Right atrium auricular region (tissue), 2 donors: ENCODE measurements around the gene CFAP92. TPM values are rescaled to one million over a fixed set of nuclear protein-coding genes. Genes with fewer than 3 reads are reported as not detected.

Source experiments
- DNase-seq: peaks from one replicate; pipeline ENCODE4 v3.0.0-alpha.2; 2019; ENCODE audit warnings: low spot score
- H3K27ac ChIP-seq, 2 donors: fragments of 200-600 bp; sonication (generic); 1 replicate in 1 of 2; 2 replicates in 1 of 2; pipeline ENCODE4 v1.5.1; 2016 to 2019
- H3K27me3 ChIP-seq, 2 donors: fragments of 200-600 bp; sonication (generic); one replicate each; pipeline versions ENCODE4 v1.5.1 to v1.6.0; 2017 to 2019
- H3K36me3 ChIP-seq: fragments of 200-600 bp; sonication (generic); one replicate; pipeline ENCODE4 v1.5.1; 2016
- H3K4me1 ChIP-seq, 2 donors: fragments of 200-600 bp; sonication (generic); one replicate each; pipeline versions ENCODE4 v1.5.1 to v1.6.0; 2017 to 2019
- H3K4me3 ChIP-seq, 2 donors: fragments of 200-600 bp; sonication (generic); 1 replicate in 1 of 2; 2 replicates in 1 of 2; pipeline ENCODE4 v1.5.1; 2017 to 2019; ENCODE audit warnings: mild to moderate bottlenecking in 1 of 2, moderate library complexity in 1 of 2
- H3K9me3 ChIP-seq, 2 donors: fragments of 200-600 bp; sonication (generic); one replicate each; pipeline ENCODE4 v1.5.1; 2019
- total RNA-seq, 2 donors: library from RNA; depleted of rRNA; stranded (reverse); fragments of >200 nt; gene quantifications; one replicate each; pipeline ENCODE4 v1.1.0, GENCODE V29; 2016
- TF ChIP-seq, protein P1 (sequence below), 2 donors: fragments of 200-600 bp; sonication (generic); IDR thresholded peaks; one replicate each; pipeline ENCODE4 v1.5.1; 2019; ENCODE audit warnings: antibody characterized with exemption in 2 of 2

CFAP92 gene
- total RNA-seq, 2 donors from 2014 or later, result not detected

DNA sequence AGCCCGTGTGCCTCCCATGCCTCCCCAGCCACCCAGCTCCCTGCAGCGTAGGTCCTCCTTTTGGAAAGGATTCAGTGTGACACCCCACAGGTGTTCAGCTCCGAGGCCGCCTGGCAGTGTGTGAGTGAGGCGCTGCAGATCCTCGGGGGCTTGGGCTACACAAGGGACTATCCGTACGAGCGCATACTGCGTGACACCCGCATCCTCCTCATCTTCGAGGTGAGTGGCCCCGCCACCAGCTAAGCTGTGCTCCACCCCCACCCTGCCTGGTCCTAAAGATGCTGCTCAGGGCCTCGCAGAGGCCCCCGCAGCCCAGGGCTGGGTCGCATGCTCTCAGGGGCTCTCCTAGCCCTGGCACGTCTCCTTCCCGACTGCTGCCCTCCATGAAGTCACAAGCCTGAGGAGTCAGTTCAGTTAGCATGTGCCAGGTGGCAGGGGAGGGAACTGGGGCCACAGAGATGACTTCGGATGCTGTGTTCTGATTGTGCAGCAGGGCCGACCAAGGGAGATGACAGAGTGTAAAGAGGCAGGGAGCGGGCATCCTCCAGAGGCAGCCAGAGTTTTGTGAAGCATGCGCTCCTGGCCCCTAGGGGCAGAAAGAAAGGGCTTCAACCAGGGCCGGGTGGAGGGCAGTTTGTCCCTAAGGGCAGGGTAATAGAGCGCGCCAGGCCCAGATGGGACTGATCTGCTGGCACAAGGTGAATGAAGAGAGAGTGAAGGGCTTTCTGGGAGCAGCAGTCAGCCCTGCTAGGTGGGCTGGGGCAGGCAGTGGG lies 87.7 kb downstream of the CFAP92 start:
- peaks cover 0 to 5% of the 10 kb centered on the region in 2 donors for H3K4me1 ChIP-seq
- H3K4me3 ChIP-seq, result no peak overlapping the region

DNA sequence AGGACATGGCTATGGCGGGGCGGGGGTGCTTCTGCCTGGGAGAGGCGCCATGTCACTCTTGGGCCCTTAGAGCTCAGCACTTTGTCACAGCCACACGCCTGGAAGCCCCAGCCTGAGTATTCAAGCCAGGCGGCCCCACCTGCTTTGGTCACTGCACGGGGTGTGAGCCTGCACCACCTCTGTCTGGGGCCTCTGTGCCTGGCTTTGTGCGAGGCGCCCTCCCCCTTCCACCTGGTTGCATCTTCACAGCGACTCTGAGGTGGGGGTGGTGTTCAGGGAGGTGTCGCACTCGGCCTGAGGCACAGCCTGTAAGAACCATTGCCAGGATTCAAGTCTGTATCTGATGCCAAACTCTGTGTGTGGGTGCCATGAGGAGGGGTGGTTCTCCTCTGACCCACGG lies 90.4 kb downstream of the CFAP92 start:
- Histone ChIP-seq H3K27me3 (no peaks in the 10 kb centered on the region), H3K4me1 (no peaks in the 10 kb centered on the region), H3K27ac (no peak overlapping the region), H3K4me3 (no peak overlapping the region), H3K9me3 (no peaks in the 10 kb centered on the region), H3K36me3 (peaks cover 99% of the 10 kb centered on the region)
- no peak for DNase-seq
- TF ChIP-seq, protein P1, sequence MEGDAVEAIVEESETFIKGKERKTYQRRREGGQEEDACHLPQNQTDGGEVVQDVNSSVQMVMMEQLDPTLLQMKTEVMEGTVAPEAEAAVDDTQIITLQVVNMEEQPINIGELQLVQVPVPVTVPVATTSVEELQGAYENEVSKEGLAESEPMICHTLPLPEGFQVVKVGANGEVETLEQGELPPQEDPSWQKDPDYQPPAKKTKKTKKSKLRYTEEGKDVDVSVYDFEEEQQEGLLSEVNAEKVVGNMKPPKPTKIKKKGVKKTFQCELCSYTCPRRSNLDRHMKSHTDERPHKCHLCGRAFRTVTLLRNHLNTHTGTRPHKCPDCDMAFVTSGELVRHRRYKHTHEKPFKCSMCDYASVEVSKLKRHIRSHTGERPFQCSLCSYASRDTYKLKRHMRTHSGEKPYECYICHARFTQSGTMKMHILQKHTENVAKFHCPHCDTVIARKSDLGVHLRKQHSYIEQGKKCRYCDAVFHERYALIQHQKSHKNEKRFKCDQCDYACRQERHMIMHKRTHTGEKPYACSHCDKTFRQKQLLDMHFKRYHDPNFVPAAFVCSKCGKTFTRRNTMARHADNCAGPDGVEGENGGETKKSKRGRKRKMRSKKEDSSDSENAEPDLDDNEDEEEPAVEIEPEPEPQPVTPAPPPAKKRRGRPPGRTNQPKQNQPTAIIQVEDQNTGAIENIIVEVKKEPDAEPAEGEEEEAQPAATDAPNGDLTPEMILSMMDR (IDR thresholded peaks at IDR 0.05), result no peak

More for the DNA sequence above, 87.7 kb downstream of the CFAP92 start:
- no peak for DNase-seq
- TF ChIP-seq, protein P1 (IDR thresholded peaks at IDR 0.05), result no peak
- Histone ChIP-seq H3K36me3 (peaks cover 98% of the 10 kb centered on the region), H3K27me3 (no peaks in the 10 kb centered on the region), H3K9me3 (no peaks in the 10 kb centered on the region), H3K27ac (no peak overlapping the region)

DNA sequence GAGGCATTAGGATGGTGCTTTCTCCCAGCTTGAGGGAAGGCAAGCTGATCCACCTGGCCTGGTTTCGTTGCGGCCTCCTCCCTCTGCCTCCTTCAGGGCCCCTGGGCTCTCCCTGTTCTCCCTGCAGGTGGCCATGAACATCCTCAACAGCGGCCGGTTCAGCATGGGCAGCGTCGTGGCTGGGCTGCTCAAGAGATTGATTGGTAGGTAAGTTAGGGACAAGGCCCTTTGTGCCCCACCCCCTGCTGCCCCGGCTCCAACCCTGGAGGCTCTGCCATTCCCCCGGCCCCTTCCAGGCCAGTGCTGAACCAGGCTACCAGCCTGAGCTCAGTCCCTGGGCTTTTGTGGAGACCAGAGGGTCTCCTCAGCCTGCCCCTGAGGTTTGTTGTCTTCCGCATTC lies 91.5 kb downstream of the CFAP92 start:
- Histone ChIP-seq H3K9me3 (no peaks in the 10 kb centered on the region), H3K4me1 (no peaks in the 10 kb centered on the region), H3K27ac (no peak overlapping the region), H3K4me3 (no peak overlapping the region), H3K27me3 (no peaks in the 10 kb centered on the region), H3K36me3 (peaks cover 99% of the 10 kb centered on the region)
- TF ChIP-seq, protein P1 (IDR thresholded peaks at IDR 0.05), result no peak
- DNase-seq, result no peak

- Histone ChIP-seq H3K27ac (no peak overlapping the region), H3K36me3 (peaks cover 73% of the 10 kb centered on the region), H3K9me3 (no peaks in the 10 kb centered on the region), H3K27me3 (no peaks in the 10 kb centered on the region), H3K4me3 (no peak overlapping the region), H3K4me1 (no peaks in the 10 kb centered on the region)
- DNase-seq, result no peak
- TF ChIP-seq, protein P1 (IDR thresholded peaks at IDR 0.05), result no peak
Observed at GRCh38 chr3:128895843-128896697, 97.8 kb downstream of the CFAP92 start.

GRCh38 chr3:128889139-128889894 lies 104.6 kb downstream of the CFAP92 start:
- H3K4me3 ChIP-seq, result no peak overlapping the region
- no peaks in the 10 kb centered on the region for H3K4me1 ChIP-seq
- no peaks in the 10 kb centered on the region for H3K27me3 ChIP-seq
- H3K9me3 ChIP-seq, result no peaks in the 10 kb centered on the region
- DNase-seq, result no peak
- TF ChIP-seq, protein P1 (IDR thresholded peaks at IDR 0.05), result no peak
- H3K36me3 ChIP-seq, result peaks cover 26% of the 10 kb centered on the region
- H3K27ac ChIP-seq, result no peak overlapping the region
